Measurements from ENCODE around the gene RASSF1. TPM values are rescaled to one million over a fixed set of nuclear protein-coding genes. Genes with fewer than 3 reads are reported as not detected.

The RASSF1 gene
- total and polyA plus RNA-seq, 8 donors, result 10.3 to 29.5 (median 14.2) TPM

GRCh38 chr3:50299929-50300680 is 40.5 kb downstream of the RASSF1 start:
- no peaks in the 10 kb centered on the region for H3K27me3 ChIP-seq
- peak overlapping the region in 3 of 4 donors; percentile 12 to 67 (median 32) for H3K4me3 ChIP-seq
- peak overlapping the region; percentile 61 to 83 (median 79) for H3K27ac ChIP-seq
- WGBS, 2 donors, result 51 to 52% methylated on average over 12 of the region's 12 CpGs
- DNase-seq (peak in 3 of 6 donors; percentile 42 to 76 (median 53)), ATAC-seq (peak in 2 of 4 donors; percentile 10 to 11), FAIRE-seq (no peak)
- H3K9me3 ChIP-seq, result no peaks in the 10 kb centered on the region
- H3K4me1 ChIP-seq, result peaks cover 11 to 14% (median 11%) of the 10 kb centered on the region in 3 donors
- TF ChIP-seq CTCF (IDR thresholded peaks at IDR 0.05), result no peak
- no peaks in the 10 kb centered on the region for H3K36me3 ChIP-seq
- intact Hi-C loops (cut with DNase I), result no loop called here

- Histone ChIP-seq H3K9me3 (no peaks in the 10 kb centered on the region), H3K36me3 (no peaks in the 10 kb centered on the region), H3K4me3 (peak overlapping the region in 3 of 4 donors; percentile 12 to 67 (median 32)), H3K27ac (peak overlapping the region; percentile 61 to 83 (median 79)), H3K27me3 (no peaks in the 10 kb centered on the region), H3K4me1 (peaks cover 11 to 14% (median 11%) of the 10 kb centered on the region in 3 donors)
- no peak for ATAC-seq
- 1 to 3% methylated on average over 12 of the region's 12 CpGs for WGBS, 2 donors
- intact Hi-C loops (cut with DNase I), result no loop called here
- no peak for DNase-seq
- no peak for TF ChIP-seq CTCF (IDR thresholded peaks at IDR 0.05)
- FAIRE-seq, result no peak
These were observed 41.1 kb downstream of the RASSF1 start for GRCh38 chr3:50299638-50299928.

GRCh38 chr3:50298836-50299637 is 41.6 kb downstream of the RASSF1 start, which contains the start of the genes HYAL3 and NAA80:
HYAL3 (minus strand) TSS chr3:50299405; CDS start chr3:50295602, 3,803 bp downstream.
NAA80 (minus strand) TSS chr3:50299405; CDS start chr3:50297463, 1,942 bp downstream.
- Histone ChIP-seq H3K4me3 (peak within 1 kb of the TSS; percentile 21 to 67 (median 52)), H3K9me3 (no peaks in the 10 kb centered on the region), H3K4me1 (peaks cover 11 to 14% (median 11%) of the 10 kb centered on the region in 3 donors), H3K27ac (peak within 1 kb of the TSS; percentile 61 to 83 (median 79)), H3K27me3 (no peaks in the 10 kb centered on the region), H3K36me3 (no peaks in the 10 kb centered on the region)
- peak; percentile 98 for FAIRE-seq
- intact Hi-C loops (cut with DNase I), result no loop called here
- peak; percentile 87 to 92 (median 89) for ATAC-seq
- peak in 2 of 4 donors; percentile 8 to 31 for TF ChIP-seq CTCF (IDR thresholded peaks at IDR 0.05)
- DNase-seq, result peak; percentile 96 to 100 (median 99)
- 0 to 1% methylated on average over 56 to 61 of the region's 61 CpGs for WGBS, 2 donors

- H3K27ac ChIP-seq, result peak overlapping the region; percentile 61 to 83 (median 79)
- peak overlapping the region in 3 of 4 donors; percentile 48 to 67 (median 55) for H3K4me3 ChIP-seq
- no peak for FAIRE-seq
- intact Hi-C loops (cut with DNase I), result no loop called here
- no peaks in the 10 kb centered on the region for H3K9me3 ChIP-seq
- WGBS, 2 donors, result 56 to 58% methylated on average over 9 of the region's 9 CpGs
- no peaks in the 10 kb centered on the region for H3K36me3 ChIP-seq
- peaks cover 15 to 17% (median 16%) of the 10 kb centered on the region in 3 donors for H3K4me1 ChIP-seq
- no peak for DNase-seq
- TF ChIP-seq CTCF (IDR thresholded peaks at IDR 0.05), result no peak
- no peaks in the 10 kb centered on the region for H3K27me3 ChIP-seq
- no peak for ATAC-seq
These were observed 42.5 kb downstream of the RASSF1 start for GRCh38 chr3:50297896-50298725.

Data from pancreas (tissue), 10 donors.